Measurements from ENCODE around the gene ITGB4. TPM values are rescaled to one million over a fixed set of nuclear protein-coding genes. Genes with fewer than 3 reads are reported as not detected.

ITGB4 gene
- total and polyA plus RNA-seq, 9 of the 15 experiments (the other 6 are each of a cell fraction or from before 2014, with no cell fraction given) = 0.05 to 2.8 (median 0.76) TPM; not detected in 3

DNA sequence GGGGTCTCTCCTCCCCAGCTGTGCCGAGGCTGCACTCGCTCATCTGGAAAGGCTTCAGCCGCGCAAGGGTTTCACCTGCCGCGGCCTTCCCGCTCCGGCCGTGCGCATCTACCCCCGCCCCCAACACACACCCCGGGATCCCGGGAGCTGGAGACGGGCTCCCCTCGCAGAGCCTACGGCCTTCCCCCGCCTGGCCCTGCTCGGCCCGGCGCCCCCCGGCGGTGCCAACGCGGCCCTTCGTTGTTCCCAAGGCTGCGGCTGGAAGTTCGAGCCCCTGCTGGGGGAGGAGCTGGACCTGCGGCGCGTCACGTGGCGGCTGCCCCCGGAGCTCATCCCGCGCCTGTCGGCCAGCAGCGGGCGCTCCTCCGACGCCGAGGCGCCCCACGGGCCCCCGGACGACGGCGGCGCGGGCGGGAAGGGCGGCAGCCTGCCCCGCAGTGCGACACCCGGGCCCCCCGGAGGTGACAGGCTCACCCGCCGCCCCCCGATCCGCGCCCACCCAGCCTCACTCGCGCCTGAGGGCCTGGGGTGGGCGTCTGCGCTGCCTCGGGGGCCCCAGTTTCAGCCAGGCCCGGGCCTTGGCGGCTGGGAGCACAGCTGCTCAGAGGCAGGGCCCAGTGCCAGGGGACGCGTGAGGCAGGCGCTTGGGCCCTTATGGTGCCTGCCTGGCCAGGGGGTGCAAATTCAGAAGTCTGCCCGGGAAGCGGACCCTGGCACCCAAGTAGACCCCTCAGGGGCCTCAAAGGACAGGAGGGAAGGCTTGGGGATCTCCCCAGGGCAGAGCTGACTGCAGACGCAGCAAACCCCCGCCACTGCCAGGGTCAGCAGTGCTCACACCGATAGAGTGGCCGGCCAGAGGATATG lies 32.5 kb downstream of the ITGB4 start (continued):
- peak; percentile 13 for TF ChIP-seq HNRNPLL (IDR thresholded peaks at IDR 0.05; ENCODE audit: low read depth, low read length, poor library complexity, severe bottlenecking)
- TF ChIP-seq, protein P1, sequence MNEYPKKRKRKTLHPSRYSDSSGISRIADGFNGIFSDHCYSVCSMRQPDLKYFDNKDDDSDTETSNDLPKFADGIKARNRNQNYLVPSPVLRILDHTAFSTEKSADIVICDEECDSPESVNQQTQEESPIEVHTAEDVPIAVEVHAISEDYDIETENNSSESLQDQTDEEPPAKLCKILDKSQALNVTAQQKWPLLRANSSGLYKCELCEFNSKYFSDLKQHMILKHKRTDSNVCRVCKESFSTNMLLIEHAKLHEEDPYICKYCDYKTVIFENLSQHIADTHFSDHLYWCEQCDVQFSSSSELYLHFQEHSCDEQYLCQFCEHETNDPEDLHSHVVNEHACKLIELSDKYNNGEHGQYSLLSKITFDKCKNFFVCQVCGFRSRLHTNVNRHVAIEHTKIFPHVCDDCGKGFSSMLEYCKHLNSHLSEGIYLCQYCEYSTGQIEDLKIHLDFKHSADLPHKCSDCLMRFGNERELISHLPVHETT (CRISPR knock-in tag; conservative IDR thresholded peaks at IDR 0.05 in 1 of 2, IDR thresholded peaks at IDR 0.05 in 1 of 2) = peak in 1 of 2 experiments; percentile 52; a peak in 1 of 4 replicates
- no peak for TF ChIP-seq JUNB (CRISPR knock-in tag; conservative IDR thresholded peaks at IDR 0.05)
- TF ChIP-seq, protein P2, sequence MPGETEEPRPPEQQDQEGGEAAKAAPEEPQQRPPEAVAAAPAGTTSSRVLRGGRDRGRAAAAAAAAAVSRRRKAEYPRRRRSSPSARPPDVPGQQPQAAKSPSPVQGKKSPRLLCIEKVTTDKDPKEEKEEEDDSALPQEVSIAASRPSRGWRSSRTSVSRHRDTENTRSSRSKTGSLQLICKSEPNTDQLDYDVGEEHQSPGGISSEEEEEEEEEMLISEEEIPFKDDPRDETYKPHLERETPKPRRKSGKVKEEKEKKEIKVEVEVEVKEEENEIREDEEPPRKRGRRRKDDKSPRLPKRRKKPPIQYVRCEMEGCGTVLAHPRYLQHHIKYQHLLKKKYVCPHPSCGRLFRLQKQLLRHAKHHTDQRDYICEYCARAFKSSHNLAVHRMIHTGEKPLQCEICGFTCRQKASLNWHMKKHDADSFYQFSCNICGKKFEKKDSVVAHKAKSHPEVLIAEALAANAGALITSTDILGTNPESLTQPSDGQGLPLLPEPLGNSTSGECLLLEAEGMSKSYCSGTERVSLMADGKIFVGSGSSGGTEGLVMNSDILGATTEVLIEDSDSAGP (CRISPR knock-in tag; IDR thresholded peaks at IDR 0.05) = no peak
- no peak for TF ChIP-seq ZNF586 (CRISPR knock-in tag; conservative IDR thresholded peaks at IDR 0.05)
- TF ChIP-seq HDAC1 (IDR thresholded peaks at IDR 0.05) = no peak
- no peak for TF ChIP-seq DNMT1 (IDR thresholded peaks at IDR 0.05)
- TF ChIP-seq TAF1 (IDR thresholded peaks at IDR 0.05; ENCODE audit: control insufficient read depth, extremely low read depth, insufficient read depth, low read length, severe bottlenecking) = peak; percentile 40
- TF ChIP-seq, protein P3, sequence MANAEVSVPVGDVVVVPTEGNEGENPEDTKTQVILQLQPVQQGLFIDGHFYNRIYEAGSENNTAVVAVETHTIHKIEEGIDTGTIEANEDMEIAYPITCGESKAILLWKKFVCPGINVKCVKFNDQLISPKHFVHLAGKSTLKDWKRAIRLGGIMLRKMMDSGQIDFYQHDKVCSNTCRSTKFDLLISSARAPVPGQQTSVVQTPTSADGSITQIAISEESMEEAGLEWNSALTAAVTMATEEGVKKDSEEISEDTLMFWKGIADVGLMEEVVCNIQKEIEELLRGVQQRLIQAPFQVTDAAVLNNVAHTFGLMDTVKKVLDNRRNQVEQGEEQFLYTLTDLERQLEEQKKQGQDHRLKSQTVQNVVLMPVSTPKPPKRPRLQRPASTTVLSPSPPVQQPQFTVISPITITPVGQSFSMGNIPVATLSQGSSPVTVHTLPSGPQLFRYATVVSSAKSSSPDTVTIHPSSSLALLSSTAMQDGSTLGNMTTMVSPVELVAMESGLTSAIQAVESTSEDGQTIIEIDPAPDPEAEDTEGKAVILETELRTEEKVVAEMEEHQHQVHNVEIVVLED (CRISPR knock-in tag; IDR thresholded peaks at IDR 0.05) = peak; percentile 59
- 0 out of 2 replicates have a peak, but pooled peaks have one; percentile 56 for TF ChIP-seq MTA3 (IDR thresholded peaks at IDR 0.05; ENCODE audit: borderline replicate concordance)
- TF ChIP-seq RAD51 (IDR thresholded peaks at IDR 0.05; ENCODE audit: borderline replicate concordance, low read depth) = peak; percentile 88
- no peak for TF ChIP-seq MTA2 (IDR thresholded peaks at IDR 0.05; ENCODE audit: low read depth)
- TF ChIP-seq, protein P4, sequence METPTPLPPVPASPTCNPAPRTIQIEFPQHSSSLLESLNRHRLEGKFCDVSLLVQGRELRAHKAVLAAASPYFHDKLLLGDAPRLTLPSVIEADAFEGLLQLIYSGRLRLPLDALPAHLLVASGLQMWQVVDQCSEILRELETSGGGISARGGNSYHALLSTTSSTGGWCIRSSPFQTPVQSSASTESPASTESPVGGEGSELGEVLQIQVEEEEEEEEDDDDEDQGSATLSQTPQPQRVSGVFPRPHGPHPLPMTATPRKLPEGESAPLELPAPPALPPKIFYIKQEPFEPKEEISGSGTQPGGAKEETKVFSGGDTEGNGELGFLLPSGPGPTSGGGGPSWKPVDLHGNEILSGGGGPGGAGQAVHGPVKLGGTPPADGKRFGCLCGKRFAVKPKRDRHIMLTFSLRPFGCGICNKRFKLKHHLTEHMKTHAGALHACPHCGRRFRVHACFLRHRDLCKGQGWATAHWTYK (CRISPR knock-in tag; IDR thresholded peaks at IDR 0.05) = 0 out of 2 replicates have a peak, but pooled peaks have one; percentile 67
- peak; percentile 82; the same call in 1 of the 2 replicates for TF ChIP-seq NR3C1 (CRISPR knock-in tag; IDR thresholded peaks at IDR 0.05)
- TF ChIP-seq CREB1 (IDR thresholded peaks at IDR 0.05) = no peak; the same call in 1 of the 2 replicates
- TF ChIP-seq CREB1 (CRISPR knock-in tag; IDR thresholded peaks at IDR 0.05) = peak; percentile 78
- TF ChIP-seq ZBTB17 (CRISPR knock-in tag; IDR thresholded peaks at IDR 0.05) = 0 out of 2 replicates have a peak, but pooled peaks have one; percentile 12
- peak; percentile 72 for TF ChIP-seq FIP1L1 (IDR thresholded peaks at IDR 0.05; ENCODE audit: low read depth, low read length, poor library complexity, severe bottlenecking)
- TF ChIP-seq SMAD4 (CRISPR knock-in tag; conservative IDR thresholded peaks at IDR 0.05) = peak; percentile 96
- TF ChIP-seq ZFP1 (CRISPR knock-in tag; IDR thresholded peaks at IDR 0.05) = no peak
- TF ChIP-seq SAP30 (IDR thresholded peaks at IDR 0.05; ENCODE audit: borderline replicate concordance, insufficient read depth, low read depth, low read length, poor library complexity, severe bottlenecking) = peak; percentile 36

Measured in K562 (cell line).